Smooth muscle cell (in vitro differentiated cells): ENCODE data around the gene HPSE. TPM values are rescaled to one million over a fixed set of nuclear protein-coding genes. Genes with fewer than 3 reads are reported as not detected.

Source experiments
- DNase-seq: peaks from one replicate; lab custom pipeline; 2025; ENCODE audit not compliant: unreplicated experiment; lab: John Stamatoyannopoulos, UW
- H2AFZ ChIP-seq: fragments of 200-600 bp; sonication (generic); 2 replicates; pipeline ENCODE4 v1.6.0; 2016; ENCODE audit warnings: antibody characterized with exemption, low read depth, mild to moderate bottlenecking
- H3F3A ChIP-seq: fragments of 200-600 bp; sonication (generic); 2 replicates; pipeline ENCODE4 v1.6.0; 2017; ENCODE audit warnings: antibody characterized with exemption, low read depth
- H3K27ac ChIP-seq: fragments of 200-600 bp; sonication (generic); 2 replicates; pipeline ENCODE4 v1.5.1; 2016; ENCODE audit warnings: low read depth, mild to moderate bottlenecking
- H3K27me3 ChIP-seq: fragments of 200-600 bp; sonication (generic); 2 replicates; pipeline ENCODE4 v1.6.1; 2016; ENCODE audit warnings: low read depth, mild to moderate bottlenecking
- H3K36me3 ChIP-seq: fragments of 200-600 bp; sonication (generic); 2 replicates; pipeline ENCODE4 v1.5.1; 2016; ENCODE audit warnings: low read depth
- H3K4me1 ChIP-seq: fragments of 200-600 bp; sonication (generic); 2 replicates; pipeline ENCODE4 v1.5.1; 2016; ENCODE audit warnings: low read depth
- H3K4me2 ChIP-seq: fragments of 200-600 bp; sonication (generic); 2 replicates; pipeline ENCODE4 v1.6.0; 2016; ENCODE audit warnings: mild to moderate bottlenecking
- H3K4me3 ChIP-seq: fragments of 200-600 bp; sonication (generic); 2 replicates; pipeline ENCODE4 v1.5.1; 2016; ENCODE audit warnings: mild to moderate bottlenecking
- H3K79me2 ChIP-seq: fragments of 200-600 bp; sonication (generic); 2 replicates; pipeline ENCODE4 v1.6.0; 2016; ENCODE audit warnings: low read depth, mild to moderate bottlenecking
- H3K9ac ChIP-seq: fragments of 200-600 bp; sonication (generic); 2 replicates; pipeline ENCODE4 v1.6.0; 2016; ENCODE audit warnings: low read depth
- H3K9me3 ChIP-seq: fragments of 200-600 bp; sonication (generic); replicated peaks from 2 replicates; pipeline ENCODE4 v1.5.1; 2016; ENCODE audit warnings: low read depth
- H4K20me1 ChIP-seq: fragments of 200-600 bp; sonication (generic); 2 replicates; pipeline ENCODE4 v1.6.0; 2016; ENCODE audit warnings: low read depth
- WGBS: methylation state at CpG from one replicate; pipeline ENCODE4 v1.1.7; 2016; ENCODE audit warnings: low lambda C conversion rate; 5-methylcytosine and 5-hydroxymethylcytosine counted together
- polyA plus RNA-seq: library from polyadenylated mRNA; unstranded; fragments of >200 nt; fragmentation: Nextera tagmentation; extraction: Ambion mirVana; gene quantifications from 2 replicates; pipeline ENCODE4 v1.2.1, GENCODE V29; 2016
- total RNA-seq: library from RNA; depleted of rRNA; stranded (reverse); fragments of >200 nt; gene quantifications from 2 replicates; pipeline ENCODE4 v1.2.3, GENCODE V29; 2014
- TF ChIP-seq, protein P1 (sequence below): fragments of 200-600 bp; sonication (generic); IDR thresholded peaks from 2 replicates; pipeline ENCODE4 v1.5.1; 2017; ENCODE audit warnings: borderline replicate concordance, mild to moderate bottlenecking, antibody characterized with exemption; ENCODE audit not compliant: insufficient read depth, poor library complexity, severe bottlenecking

HPSE gene
- total and polyA plus RNA-seq, 2 experiments from 2014 or later, result 0.50 to 1.3 TPM

DNA sequence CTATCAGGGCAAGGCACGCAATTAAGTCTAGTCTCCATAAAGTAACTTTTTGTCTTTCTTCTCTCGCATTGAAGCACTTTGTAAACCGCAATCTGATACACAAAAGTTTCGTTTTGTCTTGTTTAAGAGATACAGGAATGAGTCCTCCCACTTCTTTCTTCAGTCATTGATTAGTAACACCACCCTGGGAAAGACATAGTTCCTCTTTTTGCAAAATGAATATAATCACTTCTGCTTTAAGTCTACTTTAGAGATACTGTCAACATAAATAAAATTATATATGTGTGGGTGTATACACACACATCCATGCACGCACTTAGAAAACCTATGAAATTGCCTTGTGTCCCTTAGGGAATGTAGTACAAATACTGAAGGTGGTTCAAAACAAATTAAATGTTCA lies 61.7 kb downstream of the HPSE start:
- H3K27me3 ChIP-seq, result no peaks in the 10 kb centered on the region
- H3K4me2 ChIP-seq, result no peak overlapping the region
- 90% methylated on average over 5 of the region's 5 CpGs for whole genome bisulfite sequencing
- H3K9ac ChIP-seq, result no peak overlapping the region
- H3K4me1 ChIP-seq, result peaks cover 12% of the 10 kb centered on the region
- H3K27ac ChIP-seq, result no peak overlapping the region
- H4K20me1 ChIP-seq, result no peaks in the 10 kb centered on the region
- TF ChIP-seq, protein P1, sequence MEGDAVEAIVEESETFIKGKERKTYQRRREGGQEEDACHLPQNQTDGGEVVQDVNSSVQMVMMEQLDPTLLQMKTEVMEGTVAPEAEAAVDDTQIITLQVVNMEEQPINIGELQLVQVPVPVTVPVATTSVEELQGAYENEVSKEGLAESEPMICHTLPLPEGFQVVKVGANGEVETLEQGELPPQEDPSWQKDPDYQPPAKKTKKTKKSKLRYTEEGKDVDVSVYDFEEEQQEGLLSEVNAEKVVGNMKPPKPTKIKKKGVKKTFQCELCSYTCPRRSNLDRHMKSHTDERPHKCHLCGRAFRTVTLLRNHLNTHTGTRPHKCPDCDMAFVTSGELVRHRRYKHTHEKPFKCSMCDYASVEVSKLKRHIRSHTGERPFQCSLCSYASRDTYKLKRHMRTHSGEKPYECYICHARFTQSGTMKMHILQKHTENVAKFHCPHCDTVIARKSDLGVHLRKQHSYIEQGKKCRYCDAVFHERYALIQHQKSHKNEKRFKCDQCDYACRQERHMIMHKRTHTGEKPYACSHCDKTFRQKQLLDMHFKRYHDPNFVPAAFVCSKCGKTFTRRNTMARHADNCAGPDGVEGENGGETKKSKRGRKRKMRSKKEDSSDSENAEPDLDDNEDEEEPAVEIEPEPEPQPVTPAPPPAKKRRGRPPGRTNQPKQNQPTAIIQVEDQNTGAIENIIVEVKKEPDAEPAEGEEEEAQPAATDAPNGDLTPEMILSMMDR, result no peak
- H3F3A ChIP-seq, result peaks cover 4% of the 10 kb centered on the region
- no peaks in the 10 kb centered on the region for H3K36me3 ChIP-seq
- no peaks in the 10 kb centered on the region for H3K9me3 ChIP-seq
- no peak overlapping the region for H3K4me3 ChIP-seq
- H3K79me2 ChIP-seq, result no peaks in the 10 kb centered on the region
- DNase-seq, result no peak
- H2AFZ ChIP-seq, result no peak overlapping the region

DNA sequence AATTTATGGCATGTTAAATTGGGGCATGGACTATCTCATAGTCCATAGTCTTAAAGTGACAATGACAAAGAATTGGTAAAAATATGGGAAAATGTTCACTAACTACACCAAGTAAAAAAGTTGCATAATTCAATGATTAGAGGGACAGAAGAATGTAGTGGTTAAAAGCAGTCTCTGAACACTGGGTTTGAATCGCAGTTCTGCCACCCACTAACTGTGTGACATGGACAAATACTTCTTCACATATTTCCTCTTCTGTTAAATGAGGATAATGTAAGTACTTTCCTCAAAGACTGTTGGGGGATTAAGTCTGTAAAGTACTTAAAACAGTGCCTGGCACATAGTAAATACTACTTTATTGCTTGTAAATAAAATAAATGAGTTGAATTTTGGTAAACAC lies 65.4 kb downstream of the HPSE start:
- H4K20me1 ChIP-seq, result no peaks in the 10 kb centered on the region
- H3F3A ChIP-seq, result peaks cover 4% of the 10 kb centered on the region
- WGBS, result 0% methylated on average over 1 of the region's 1 CpG
- H2AFZ ChIP-seq, result peak overlapping the region; percentile 23
- DNase-seq, result no peak
- peak overlapping the region; percentile 49 for H3K27ac ChIP-seq
- peaks cover 12% of the 10 kb centered on the region for H3K4me1 ChIP-seq
- TF ChIP-seq, protein P1, result no peak
- no peaks in the 10 kb centered on the region for H3K36me3 ChIP-seq
- peak overlapping the region; percentile 22 for H3K9ac ChIP-seq
- no peak overlapping the region for H3K4me3 ChIP-seq
- no peaks in the 10 kb centered on the region for H3K79me2 ChIP-seq
- no peaks in the 10 kb centered on the region for H3K9me3 ChIP-seq
- H3K4me2 ChIP-seq, result peak overlapping the region; percentile 48
- H3K27me3 ChIP-seq, result no peaks in the 10 kb centered on the region

GRCh38 chr4:83268491-83268890 lies 66.2 kb downstream of the HPSE start:
- H3K4me1 ChIP-seq, result peaks cover 12% of the 10 kb centered on the region
- H3K4me2 ChIP-seq, result peak overlapping the region; percentile 48
- no peak overlapping the region for H3K4me3 ChIP-seq
- no peaks in the 10 kb centered on the region for H3K79me2 ChIP-seq
- no peaks in the 10 kb centered on the region for H3K36me3 ChIP-seq
- H2AFZ ChIP-seq, result no peak overlapping the region
- H3F3A ChIP-seq, result peaks cover 4% of the 10 kb centered on the region
- TF ChIP-seq, protein P1, result no peak
- H3K9me3 ChIP-seq, result no peaks in the 10 kb centered on the region
- peak overlapping the region; percentile 22 for H3K9ac ChIP-seq
- no peaks in the 10 kb centered on the region for H3K27me3 ChIP-seq
- no peak for DNase-seq
- H4K20me1 ChIP-seq, result no peaks in the 10 kb centered on the region
- WGBS, result 89% methylated on average over 2 of the region's 2 CpGs
- H3K27ac ChIP-seq, result peak overlapping the region; percentile 49

- Histone ChIP-seq H3K9me3 (no peaks in the 10 kb centered on the region), H3K4me1 (peaks cover 12% of the 10 kb centered on the region), H3K36me3 (no peaks in the 10 kb centered on the region), H3K79me2 (no peaks in the 10 kb centered on the region), H3K27ac (peak overlapping the region; percentile 49), H3F3A (peaks cover 4% of the 10 kb centered on the region), H2AFZ (no peak overlapping the region), H3K27me3 (no peaks in the 10 kb centered on the region), H3K4me2 (peak overlapping the region; percentile 48), H4K20me1 (no peaks in the 10 kb centered on the region), H3K9ac (no peak overlapping the region), H3K4me3 (no peak overlapping the region)
- WGBS, result 84% methylated on average over 3 of the region's 3 CpGs
- TF ChIP-seq, protein P1, result no peak
- no peak for DNase-seq
Observed at GRCh38 chr4:83267830-83268475, 66.7 kb downstream of the HPSE start.
